ENCODE results near the gene SEMA3E. TPM values are rescaled to one million over a fixed set of nuclear protein-coding genes. Genes with fewer than 3 reads are reported as not detected.

Gene SEMA3E
- total RNA-seq, 1 experiment from 2014 or later: 7.3 TPM

GRCh38 chr7:83696101-83696500 is 47.2 kb upstream of the SEMA3E start:
- TF ChIP-seq CTCF (IDR thresholded peaks at IDR 0.05) (no peak), POLR2AphosphoS5 (IDR thresholded peaks at IDR 0.05; ENCODE audit: low read depth, low read length) (no peak)
- no peaks in the 10 kb centered on the region for H3K4me1 ChIP-seq (ENCODE audit: control insufficient read depth, insufficient read depth, low read length)
- ChIA-PET CTCF (no interaction called here), POLR2A (no interaction called here)
- no peak overlapping the region for H3K27ac ChIP-seq (ENCODE audit: low read length)
- ATAC-seq: no peak
- BruUV-seq (replicated peaks): no TSS peak
- no peak for DNase-seq (ENCODE audit: low read depth, low spot score)
- intact Hi-C loops (cut with micrococcal nuclease; ENCODE audit: unreplicated experiment): no loop called here
- H3K9me3 ChIP-seq (ENCODE audit: control insufficient read depth, insufficient read depth, low read depth, low read length): no peaks in the 10 kb centered on the region
- no peaks in the 10 kb centered on the region for H3K36me3 ChIP-seq (ENCODE audit: control insufficient read depth, insufficient read depth, low read length)
- no peaks in the 10 kb centered on the region for H3K27me3 ChIP-seq (ENCODE audit: control insufficient read depth, insufficient read depth, low read length)
- in situ Hi-C loops (cut with HindIII; ENCODE audit: low pct_unique_long_range_greater_than_20kb, low sequenced_read_pairs): no loop called here
- H3K4me3 ChIP-seq (ENCODE audit: low read depth in 2 of 2, low read length in 2 of 2): no peak overlapping the region

DNA sequence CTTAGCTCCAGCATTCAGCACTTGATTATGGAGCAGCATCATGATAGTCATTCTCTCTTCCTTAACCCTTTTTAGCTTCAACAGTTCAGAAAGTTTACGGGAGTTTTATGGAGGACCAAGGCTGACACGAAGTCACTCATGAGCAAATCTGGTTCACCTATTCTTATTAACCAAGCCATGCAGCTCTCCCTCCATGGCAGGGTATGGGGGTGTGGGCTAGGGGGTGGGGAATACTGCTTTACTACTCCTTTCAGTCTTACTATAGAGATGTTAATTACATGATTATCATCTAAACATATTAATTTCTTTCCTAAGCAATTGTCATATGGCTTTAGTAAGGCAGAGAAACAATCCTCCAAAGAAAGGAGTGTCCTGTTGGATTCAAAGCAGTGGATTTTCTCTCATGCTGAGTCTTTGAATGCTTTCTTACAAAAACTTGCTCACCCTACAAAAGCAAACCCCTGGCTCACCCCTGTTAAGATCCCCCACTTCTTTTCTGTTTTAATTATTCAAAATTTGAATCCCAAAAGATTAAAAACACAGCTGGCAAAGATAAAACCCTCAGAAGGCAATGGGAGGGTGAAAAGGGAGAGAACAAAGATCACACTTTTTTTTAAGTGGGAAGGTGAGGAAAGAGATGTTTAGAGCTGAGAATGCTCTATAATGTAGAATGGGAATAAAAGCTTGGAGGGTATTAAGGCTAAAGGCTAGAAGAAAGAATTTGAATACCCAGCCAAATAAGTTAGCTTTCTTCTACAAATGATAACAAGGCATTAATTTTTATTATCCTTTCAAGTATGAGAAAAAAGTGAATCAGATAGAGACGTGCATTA is 46.4 kb upstream of the SEMA3E start:
- DNase-seq (ENCODE audit: low read depth, low spot score) (no peak), ATAC-seq (no peak)
- Histone ChIP-seq H3K27ac (ENCODE audit: low read length) (no peak overlapping the region), H3K36me3 (ENCODE audit: control insufficient read depth, insufficient read depth, low read length) (no peaks in the 10 kb centered on the region), H3K4me1 (ENCODE audit: control insufficient read depth, insufficient read depth, low read length) (no peaks in the 10 kb centered on the region), H3K9me3 (ENCODE audit: control insufficient read depth, insufficient read depth, low read depth, low read length) (no peaks in the 10 kb centered on the region), H3K27me3 (ENCODE audit: control insufficient read depth, insufficient read depth, low read length) (no peaks in the 10 kb centered on the region), H3K4me3 (ENCODE audit: low read depth in 2 of 2, low read length in 2 of 2) (no peak overlapping the region)
- TF ChIP-seq POLR2AphosphoS5 (IDR thresholded peaks at IDR 0.05; ENCODE audit: low read depth, low read length) (no peak), TCF7L2 (IDR thresholded peaks at IDR 0.05; ENCODE audit: low read depth, low read length) (no peak), REST (IDR thresholded peaks at IDR 0.05; ENCODE audit: insufficient read depth in 1 of 2, low read depth in 2 of 2, low read length in 1 of 2) (no peak)
- ChIA-PET POLR2A (no interaction called here), CTCF (no interaction called here)
- intact Hi-C loops (cut with micrococcal nuclease; ENCODE audit: unreplicated experiment): no loop called here
- in situ Hi-C loops (cut with HindIII; ENCODE audit: low pct_unique_long_range_greater_than_20kb, low sequenced_read_pairs): no loop called here
- no TSS peak for BruUV-seq (replicated peaks)

DNA sequence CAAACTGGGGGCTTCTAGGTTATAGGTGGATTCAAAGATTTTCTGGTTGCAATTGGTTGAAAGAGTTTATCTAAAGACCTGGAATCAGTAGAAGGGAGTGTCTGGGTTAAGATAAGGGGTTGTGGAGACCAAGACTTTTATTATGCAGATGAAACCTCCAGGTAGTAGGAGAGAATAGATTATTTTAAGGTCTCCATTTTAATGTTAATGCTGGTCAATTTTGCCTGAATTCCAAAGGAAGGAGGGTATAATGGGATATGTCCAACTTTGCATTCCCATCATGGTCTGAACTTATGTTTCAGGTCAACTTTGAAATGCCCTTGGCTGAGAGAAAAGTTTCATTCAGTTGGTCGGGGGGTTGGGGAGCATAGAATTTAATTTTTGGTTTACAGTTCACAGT is 44.3 kb upstream of the SEMA3E start:
- H3K27ac ChIP-seq (ENCODE audit: low read length): no peak overlapping the region
- H3K4me1 ChIP-seq (ENCODE audit: control insufficient read depth, insufficient read depth, low read length): no peaks in the 10 kb centered on the region
- POLR2A ChIA-PET: no interaction called here
- CTCF ChIA-PET: no interaction called here
- no peak for TF ChIP-seq TCF7L2 (IDR thresholded peaks at IDR 0.05; ENCODE audit: low read depth, low read length)
- TF ChIP-seq REST (IDR thresholded peaks at IDR 0.05; ENCODE audit: insufficient read depth in 1 of 2, low read depth in 2 of 2, low read length in 1 of 2): no peak
- TF ChIP-seq CTCF (IDR thresholded peaks at IDR 0.05): no peak
- no peak for TF ChIP-seq SIN3A (IDR thresholded peaks at IDR 0.05; ENCODE audit: borderline replicate concordance, insufficient read depth, low read depth, low read length)
- TF ChIP-seq POLR2AphosphoS5 (IDR thresholded peaks at IDR 0.05; ENCODE audit: low read depth, low read length): no peak
- intact Hi-C loops (cut with micrococcal nuclease; ENCODE audit: unreplicated experiment) (no loop called here), in situ Hi-C loops (cut with HindIII; ENCODE audit: low pct_unique_long_range_greater_than_20kb, low sequenced_read_pairs) (no loop called here)
- H3K9me3 ChIP-seq (ENCODE audit: control insufficient read depth, insufficient read depth, low read depth, low read length): no peaks in the 10 kb centered on the region
- no TSS peak for BruUV-seq (replicated peaks)
- no peaks in the 10 kb centered on the region for H3K27me3 ChIP-seq (ENCODE audit: control insufficient read depth, insufficient read depth, low read length)
- DNase-seq (ENCODE audit: low read depth, low spot score): no peak
- no peaks in the 10 kb centered on the region for H3K36me3 ChIP-seq (ENCODE audit: control insufficient read depth, insufficient read depth, low read length)
- no peak overlapping the region for H3K4me3 ChIP-seq (ENCODE audit: low read depth in 2 of 2, low read length in 2 of 2)
- no peak for ATAC-seq

Measured in Panc1 (cell line).